Stimulated activated CD8-positive, alpha-beta memory T cell treated with anti-CD3 and anti-CD28 coated beads, Interleukin-2, amount 100 ng/mL, for 48 hours (primary cell): ENCODE measurements around the gene MACROD1.

Experiments
- DNase-seq, 2 donors: peaks; one replicate each; pipeline ENCODE4 v3.0.0-alpha.2; 2020; ENCODE audit warnings: low read depth in 2 of 2

The MACROD1 gene

DNA sequence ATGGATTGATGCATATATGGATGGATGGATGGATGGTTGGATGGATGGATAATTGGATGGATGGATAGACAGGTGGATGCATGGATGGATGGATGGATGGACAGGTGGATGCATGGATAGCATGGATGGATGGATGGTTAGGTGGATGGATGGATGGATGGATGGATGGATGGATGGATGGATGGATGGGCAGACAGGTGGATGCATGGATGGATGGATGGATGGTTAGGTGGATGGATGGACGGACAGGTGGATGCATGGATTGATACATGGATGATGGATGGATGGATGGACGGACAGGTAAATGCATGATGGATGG, 52.5 kb downstream of the MACROD1 start:
- DNase-seq: no peak

- no peak for DNase-seq
Observed at GRCh38 chr11:64112771-64113461, 53.0 kb downstream of the MACROD1 start.

- DNase-seq: no peak
Observed at GRCh38 chr11:64110465-64111375, 55.2 kb downstream of the MACROD1 start.

DNA sequence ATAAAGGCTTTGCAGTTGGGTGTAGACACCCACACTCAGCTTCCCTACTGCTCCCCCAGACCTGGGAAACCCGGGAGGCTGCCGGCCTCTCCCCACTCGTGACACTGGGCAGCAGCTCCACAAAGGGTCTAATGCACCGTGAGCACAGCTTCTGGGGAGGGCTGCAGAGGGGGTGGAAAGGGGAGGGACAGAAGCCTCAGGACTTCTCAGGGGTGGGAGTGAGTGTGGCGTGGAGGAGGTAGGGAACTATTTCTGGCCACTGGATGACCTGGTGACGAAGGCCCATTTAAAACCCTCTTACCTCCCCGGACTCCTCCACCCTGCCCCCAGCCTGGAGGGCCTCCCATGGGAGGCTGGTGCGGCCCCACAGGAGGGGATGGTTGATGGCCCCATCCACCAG, 56.6 kb downstream of the MACROD1 start:
- DNase-seq: no peak

- no peak for DNase-seq
Observed at GRCh38 chr11:64107303-64107702, 58.6 kb downstream of the MACROD1 start.

DNA sequence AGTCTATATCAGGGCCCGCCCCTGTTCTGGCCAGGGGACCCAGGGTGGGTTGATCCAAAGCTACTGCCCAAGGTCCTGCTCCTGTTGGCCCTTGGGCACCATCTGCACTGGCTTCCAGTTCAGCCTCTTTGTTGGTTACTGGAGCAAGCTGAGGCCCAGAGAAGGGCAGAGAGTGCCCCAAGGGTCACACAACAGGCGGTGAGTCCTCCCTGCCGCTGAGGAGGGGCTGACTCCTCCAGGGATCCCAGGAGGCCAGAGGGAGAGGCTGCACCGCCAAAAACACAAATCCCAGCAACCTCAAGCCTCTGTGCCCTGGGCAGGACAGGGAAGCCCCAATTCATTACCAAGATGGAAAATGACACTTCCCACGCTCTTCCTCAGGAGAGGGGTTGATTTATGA, 61.3 kb downstream of the MACROD1 start:
- DNase-seq: no peak

DNA sequence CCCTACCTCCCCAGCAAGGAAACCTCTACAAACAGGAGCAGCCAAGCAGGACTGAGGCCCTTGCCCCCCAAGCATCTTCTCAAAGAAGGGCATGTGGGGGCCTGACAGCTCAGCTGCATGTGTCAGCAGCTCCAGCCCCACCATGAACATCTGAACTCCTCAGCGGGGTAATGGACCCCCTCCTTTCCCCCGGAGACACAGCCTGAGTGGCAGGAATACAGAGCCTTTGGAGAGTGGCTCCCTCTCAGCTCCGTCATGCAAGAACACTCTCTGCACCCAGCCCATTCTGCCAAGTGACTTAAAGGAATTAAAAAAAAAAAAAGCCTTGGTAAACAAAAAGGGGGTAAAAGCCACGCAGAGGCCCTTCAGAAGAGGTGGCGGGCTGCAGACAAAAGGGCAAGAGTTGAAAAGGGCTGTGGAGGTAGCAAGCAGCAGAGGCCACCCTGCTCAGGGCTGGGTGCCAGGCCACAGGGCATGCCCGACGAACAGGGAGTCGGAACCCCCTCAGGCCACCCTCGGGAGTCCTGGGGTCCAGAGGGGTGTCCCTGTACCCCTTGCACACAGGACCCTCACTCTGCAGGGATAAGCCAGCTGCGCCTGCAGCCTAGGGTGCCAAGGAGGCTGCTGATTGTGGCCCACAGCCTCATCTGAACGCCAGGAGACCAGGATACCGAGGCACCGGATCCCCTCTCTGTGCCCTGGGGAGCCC, 62.5 kb downstream of the MACROD1 start:
- DNase-seq: no peak

DNA sequence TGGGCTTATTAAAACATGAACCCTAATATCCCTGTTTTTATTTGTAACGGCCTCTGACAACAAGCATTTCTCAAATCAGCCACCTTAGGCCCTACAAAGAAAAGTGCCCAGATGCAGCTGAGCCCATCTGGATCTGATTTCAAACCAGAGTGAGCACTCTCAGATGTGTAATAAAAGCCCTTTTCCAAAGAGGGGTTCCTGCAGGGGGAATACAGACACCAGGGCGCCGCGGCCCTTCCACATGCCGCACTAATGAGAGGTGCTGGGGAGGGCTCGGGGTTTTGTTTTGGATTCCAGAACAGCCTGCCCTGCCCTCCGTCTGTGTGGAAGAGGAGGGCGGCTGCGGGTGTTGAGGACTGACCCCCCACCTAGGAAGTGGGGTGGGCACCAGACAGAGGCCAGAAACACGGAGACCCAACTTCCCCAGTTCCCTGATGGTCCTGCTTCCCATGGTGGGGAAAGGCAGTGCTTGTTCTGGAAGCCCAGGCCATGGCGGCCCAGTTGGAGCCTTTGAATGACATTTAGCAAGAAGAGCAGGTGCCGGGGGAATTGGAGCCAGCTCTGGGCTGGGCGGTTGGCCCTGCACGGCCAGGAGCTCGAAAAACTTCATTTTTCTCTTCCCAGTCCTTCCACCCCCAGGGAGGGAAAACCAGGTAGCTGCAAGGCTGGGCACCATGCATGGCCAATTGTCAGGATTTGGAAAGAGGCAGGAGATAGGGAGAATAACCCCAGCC, 63.7 kb downstream of the MACROD1 start:
- no peak for DNase-seq

DNA sequence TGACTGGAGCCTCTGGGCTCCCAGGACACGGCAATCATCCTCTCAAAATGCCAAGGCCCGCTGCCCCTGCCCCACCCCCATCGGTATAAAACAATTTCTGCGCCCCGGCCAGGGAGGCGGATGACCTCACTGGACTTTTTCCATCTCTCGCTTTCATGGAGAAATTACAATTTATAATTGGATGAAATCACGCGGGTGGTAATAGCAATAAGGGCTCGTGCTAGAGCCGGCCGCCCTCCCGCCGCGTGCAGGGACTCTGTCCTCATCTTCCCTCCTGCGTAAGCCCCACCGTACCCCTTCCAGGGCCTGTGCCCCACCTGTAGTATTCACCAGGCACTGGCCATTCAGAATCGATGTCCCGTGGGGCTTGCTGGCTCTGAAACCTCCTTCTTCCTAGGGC, 64.5 kb downstream of the MACROD1 start:
- DNase-seq: no peak

DNA sequence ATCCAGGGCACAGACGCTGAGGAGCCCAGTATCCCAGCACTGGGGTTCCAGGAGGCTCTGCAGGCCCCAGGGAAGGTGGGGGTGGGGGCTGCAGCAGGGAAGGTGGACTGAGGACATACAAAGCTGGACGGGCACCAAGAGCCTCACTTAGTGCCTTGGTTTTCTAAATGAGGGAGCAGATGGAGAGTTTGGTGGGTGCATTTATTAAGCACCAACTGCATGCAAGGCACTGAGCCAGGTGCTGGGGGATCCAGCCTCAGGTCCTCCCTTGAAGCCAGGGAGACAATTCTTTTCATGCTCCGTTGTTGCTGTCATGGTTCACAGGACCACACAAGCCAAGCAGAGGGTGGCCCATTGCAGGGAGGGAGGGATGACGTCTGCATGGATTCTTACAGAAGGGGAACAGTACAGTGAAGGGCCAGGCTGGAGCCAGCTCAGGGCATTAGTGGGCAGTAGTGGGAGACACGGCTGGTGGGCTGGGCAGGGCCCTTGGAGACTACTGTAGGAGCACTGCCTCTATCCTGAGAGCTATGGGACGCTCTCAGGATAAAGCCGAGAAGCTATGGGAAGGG, 65.0 kb downstream of the MACROD1 start:
- DNase-seq: no peak

GRCh38 chr11:64100360-64100759, 65.6 kb downstream of the MACROD1 start:
- no peak for DNase-seq

DNA sequence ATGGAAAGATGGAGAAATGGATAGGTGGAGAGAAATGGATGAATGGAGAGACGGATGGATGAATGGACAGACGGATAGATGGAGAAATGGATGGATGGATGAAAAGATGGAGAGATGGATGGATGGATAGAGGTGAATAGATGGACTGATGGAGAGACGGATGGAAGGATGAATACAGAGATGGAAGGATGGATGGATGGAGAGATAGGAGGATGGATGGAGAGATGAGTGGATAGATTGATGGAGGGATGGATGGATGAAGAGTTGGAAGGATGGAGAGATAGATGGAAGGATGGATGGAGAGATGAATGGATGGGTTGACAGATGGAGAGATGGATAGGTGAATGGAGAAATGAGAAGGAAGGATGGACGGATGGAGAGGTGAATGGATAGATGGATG, 66.5 kb downstream of the MACROD1 start:
- DNase-seq: no peak

DNA sequence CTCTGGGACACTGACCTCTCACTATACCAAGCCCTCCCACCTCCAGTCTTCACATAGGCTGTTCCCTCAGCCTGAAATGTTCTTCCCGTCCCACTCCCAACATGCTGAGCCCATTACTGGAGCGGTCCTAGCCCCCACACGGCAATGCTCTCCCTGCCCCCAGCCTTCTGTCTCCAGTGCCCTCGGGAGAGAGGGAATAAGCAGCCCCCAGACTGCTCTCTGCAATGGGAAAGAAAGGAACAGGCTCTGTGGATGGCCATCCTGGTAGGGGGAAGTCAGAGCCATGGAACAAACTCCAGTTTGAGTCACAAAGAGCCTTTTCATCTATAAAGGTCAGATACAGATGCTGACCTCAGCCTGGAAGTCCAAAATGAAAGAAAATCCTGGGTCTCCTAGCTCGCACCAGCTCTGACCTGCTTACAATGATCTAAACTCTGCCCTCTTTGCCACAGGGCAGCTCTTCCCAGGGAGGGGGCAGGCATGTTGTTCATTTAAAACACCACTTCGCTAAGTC, 67.5 kb downstream of the MACROD1 start:
- no peak for DNase-seq

DNA sequence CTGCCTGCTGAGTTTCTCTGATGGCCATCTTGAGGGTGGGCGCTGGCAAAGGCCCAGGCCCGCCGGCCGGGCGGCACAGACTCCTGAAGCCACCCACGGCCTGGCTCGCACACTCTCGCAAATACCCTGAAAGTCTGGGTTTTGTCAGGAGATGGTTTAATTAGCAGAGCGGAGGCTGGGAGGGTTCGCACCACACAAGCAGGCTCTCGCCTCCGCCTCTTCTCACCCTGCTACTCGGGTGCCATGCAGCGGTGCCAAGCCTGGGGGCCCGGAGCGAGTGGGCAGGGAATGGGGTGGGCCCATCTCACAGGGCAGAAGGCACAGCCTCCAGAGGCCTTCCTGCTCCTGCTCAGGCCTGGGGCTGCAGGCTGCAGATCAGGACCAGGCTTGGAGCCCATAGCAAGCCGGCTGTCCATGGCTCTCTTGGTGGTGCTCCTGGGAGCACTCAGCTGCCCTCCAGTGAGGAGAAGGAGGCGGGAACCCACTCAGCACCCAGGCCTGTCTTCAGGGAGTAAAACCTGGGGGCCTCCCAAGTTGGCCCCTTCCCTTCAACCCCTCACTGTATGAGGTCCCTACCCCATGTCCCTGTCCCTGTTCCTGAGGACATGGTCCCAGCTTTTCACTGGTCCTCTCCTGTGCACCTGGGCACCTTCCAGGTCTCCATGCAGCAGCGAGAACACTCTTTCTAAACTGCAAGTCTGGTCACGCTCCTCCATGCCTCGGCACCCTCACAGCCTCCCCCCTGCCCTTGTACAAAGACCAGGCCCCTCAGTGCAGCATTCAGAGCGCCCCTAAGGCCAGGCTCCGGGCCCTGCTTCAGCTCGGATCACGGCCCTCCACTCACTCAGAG, 68.2 kb downstream of the MACROD1 start:
- DNase-seq: no peak

- DNase-seq: no peak
Observed at GRCh38 chr11:64096835-64097234, 69.1 kb downstream of the MACROD1 start.

DNA sequence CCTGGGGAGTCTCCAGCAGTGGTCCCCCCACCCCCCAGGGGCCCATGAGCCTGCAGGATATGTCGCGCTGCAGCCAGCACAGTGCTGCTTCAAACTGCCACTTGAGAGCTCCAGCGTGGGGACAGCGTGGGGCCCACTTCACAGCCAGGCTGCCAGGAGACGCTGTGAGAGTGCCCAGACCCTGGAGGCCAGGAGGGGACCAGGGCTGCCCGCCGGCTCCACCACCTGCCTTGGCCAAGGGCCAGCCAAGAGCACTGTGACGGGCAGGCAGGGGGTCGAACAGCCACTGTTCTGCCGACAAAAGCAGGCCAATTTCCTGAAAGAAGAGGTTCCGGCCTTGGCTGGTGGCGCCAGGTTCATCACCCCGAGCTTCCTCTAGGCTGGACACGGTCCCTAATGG, 70.0 kb downstream of the MACROD1 start:
- DNase-seq: no peak

GRCh38 chr11:64095273-64095817, 70.6 kb downstream of the MACROD1 start:
- no peak for DNase-seq

GRCh38 chr11:64094463-64095260, 71.3 kb downstream of the MACROD1 start:
- DNase-seq: no peak
